ENCODE data around the gene PCSK4.
"Not testable (repeated sequence)": the region's sequence is repeated elsewhere in the genome, so short reads cannot be mapped to it uniquely, and the experiment has no call there.

DNA sequence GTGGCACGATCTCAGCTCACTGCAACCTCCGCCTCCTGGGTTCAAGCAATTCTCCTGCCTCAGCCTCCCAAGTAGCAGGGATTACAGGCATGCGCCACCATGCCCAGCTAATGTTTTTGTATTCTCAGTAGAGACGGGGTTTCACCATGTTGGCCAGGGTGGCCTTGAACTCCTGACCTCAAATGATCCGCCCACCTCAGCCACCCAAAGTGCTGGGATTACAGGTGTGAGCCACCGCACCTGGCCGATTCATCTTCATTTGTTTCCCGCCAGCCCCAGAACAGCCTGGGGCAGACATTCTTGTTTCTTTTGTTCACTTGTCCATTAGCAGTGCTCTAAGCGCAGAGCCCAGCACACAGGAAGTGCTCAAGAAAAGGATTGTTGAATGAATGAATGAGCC, 13.1 kb downstream of the PCSK4 start:
- TF ChIP-seq, protein P1, sequence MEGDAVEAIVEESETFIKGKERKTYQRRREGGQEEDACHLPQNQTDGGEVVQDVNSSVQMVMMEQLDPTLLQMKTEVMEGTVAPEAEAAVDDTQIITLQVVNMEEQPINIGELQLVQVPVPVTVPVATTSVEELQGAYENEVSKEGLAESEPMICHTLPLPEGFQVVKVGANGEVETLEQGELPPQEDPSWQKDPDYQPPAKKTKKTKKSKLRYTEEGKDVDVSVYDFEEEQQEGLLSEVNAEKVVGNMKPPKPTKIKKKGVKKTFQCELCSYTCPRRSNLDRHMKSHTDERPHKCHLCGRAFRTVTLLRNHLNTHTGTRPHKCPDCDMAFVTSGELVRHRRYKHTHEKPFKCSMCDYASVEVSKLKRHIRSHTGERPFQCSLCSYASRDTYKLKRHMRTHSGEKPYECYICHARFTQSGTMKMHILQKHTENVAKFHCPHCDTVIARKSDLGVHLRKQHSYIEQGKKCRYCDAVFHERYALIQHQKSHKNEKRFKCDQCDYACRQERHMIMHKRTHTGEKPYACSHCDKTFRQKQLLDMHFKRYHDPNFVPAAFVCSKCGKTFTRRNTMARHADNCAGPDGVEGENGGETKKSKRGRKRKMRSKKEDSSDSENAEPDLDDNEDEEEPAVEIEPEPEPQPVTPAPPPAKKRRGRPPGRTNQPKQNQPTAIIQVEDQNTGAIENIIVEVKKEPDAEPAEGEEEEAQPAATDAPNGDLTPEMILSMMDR (conservative IDR thresholded peaks at IDR 0.05; ENCODE audit: low read depth, low read length) = not testable (repeated sequence)
- TF ChIP-seq EZH2 (IDR thresholded peaks at IDR 0.05; ENCODE audit: borderline replicate concordance, low read depth, low read length, poor library complexity, severe bottlenecking) = not testable (repeated sequence)
